Measurements from ENCODE around the gene MAPK9. TPM values are rescaled to one million over a fixed set of nuclear protein-coding genes. Genes with fewer than 3 reads are reported as not detected.

The MAPK9 gene
- total and polyA plus RNA-seq, 2 experiments from 2014 or later, result 17.8 to 31.3 TPM

GRCh38 chr5:180291234-180291940 is 496 bp downstream of the MAPK9 start:
- no peak overlapping the region for H2AFZ ChIP-seq
- no peak for TF ChIP-seq CTCF (IDR thresholded peaks at IDR 0.05; ENCODE audit: poor library complexity)
- no peak for TF ChIP-seq EZH2 (IDR thresholded peaks at IDR 0.05; ENCODE audit: borderline replicate concordance)
- TF ChIP-seq EZH2phosphoT487 (IDR thresholded peaks at IDR 0.05; ENCODE audit: low read depth, severe bottlenecking, unreplicated experiment), result no peak
- 2% methylated on average over 23 of the region's 68 CpGs for WGBS (ENCODE audit: low lambda C conversion rate, missing lambda C conversion rate)
- H3K79me2 ChIP-seq, result peaks cover 53% of the 10 kb centered on the region
- H3K4me3 ChIP-seq, result peak overlapping the region; percentile 93
- DNase-seq (ENCODE audit: low spot score), result no peak
- peak overlapping the region; percentile 65 for H3K27ac ChIP-seq
- peak overlapping the region; percentile 98 for H3K4me2 ChIP-seq
- no peaks in the 10 kb centered on the region for H3K9me2 ChIP-seq (replicated peaks; ENCODE audit: insufficient read depth)
- H3K9me3 ChIP-seq (ENCODE audit: low read depth), result no peaks in the 10 kb centered on the region
- H3K36me3 ChIP-seq (replicated peaks; ENCODE audit: insufficient read depth, low read depth), result no peaks in the 10 kb centered on the region
- H3K4me1 ChIP-seq (ENCODE audit: insufficient read depth), result peaks cover 25% of the 10 kb centered on the region
- no peaks in the 10 kb centered on the region for H3K27me3 ChIP-seq
- peaks cover 32% of the 10 kb centered on the region for H4K20me1 ChIP-seq (ENCODE audit: insufficient read depth, poor library complexity, severe bottlenecking)

- no peak for TF ChIP-seq EZH2 (IDR thresholded peaks at IDR 0.05; ENCODE audit: borderline replicate concordance)
- no peak for TF ChIP-seq EZH2phosphoT487 (IDR thresholded peaks at IDR 0.05; ENCODE audit: low read depth, severe bottlenecking, unreplicated experiment)
- no peak for TF ChIP-seq CTCF (IDR thresholded peaks at IDR 0.05; ENCODE audit: poor library complexity)
- Histone ChIP-seq H3K79me2 (peaks cover 56% of the 10 kb centered on the region), H3K4me3 (peak overlapping the region; percentile 93), H2AFZ (no peak overlapping the region), H3K27me3 (no peaks in the 10 kb centered on the region), H3K4me2 (peak overlapping the region; percentile 98), H3K9me2 (replicated peaks; ENCODE audit: insufficient read depth) (no peaks in the 10 kb centered on the region), H4K20me1 (ENCODE audit: insufficient read depth, poor library complexity, severe bottlenecking) (peaks cover 32% of the 10 kb centered on the region), H3K9me3 (ENCODE audit: low read depth) (no peaks in the 10 kb centered on the region), H3K36me3 (replicated peaks; ENCODE audit: insufficient read depth, low read depth) (no peaks in the 10 kb centered on the region), H3K4me1 (ENCODE audit: insufficient read depth) (peaks cover 25% of the 10 kb centered on the region), H3K27ac (no peak overlapping the region)
- 19% methylated on average over 13 of the region's 13 CpGs for WGBS (ENCODE audit: low lambda C conversion rate, missing lambda C conversion rate)
- DNase-seq (ENCODE audit: low spot score), result no peak
Observed at GRCh38 chr5:180290568-180291233, 1.2 kb downstream of the MAPK9 start.

- Histone ChIP-seq H2AFZ (no peak overlapping the region), H3K36me3 (replicated peaks; ENCODE audit: insufficient read depth, low read depth) (no peaks in the 10 kb centered on the region), H3K79me2 (peaks cover 62% of the 10 kb centered on the region), H3K9me2 (replicated peaks; ENCODE audit: insufficient read depth) (no peaks in the 10 kb centered on the region), H3K27me3 (no peaks in the 10 kb centered on the region), H3K4me3 (no peak overlapping the region), H3K4me1 (ENCODE audit: insufficient read depth) (peaks cover 25% of the 10 kb centered on the region), H3K4me2 (peak overlapping the region; percentile 98), H3K9me3 (ENCODE audit: low read depth) (no peaks in the 10 kb centered on the region), H3K27ac (no peak overlapping the region), H4K20me1 (ENCODE audit: insufficient read depth, poor library complexity, severe bottlenecking) (peaks cover 32% of the 10 kb centered on the region)
- TF ChIP-seq CTCF (IDR thresholded peaks at IDR 0.05; ENCODE audit: poor library complexity) (no peak), EZH2phosphoT487 (IDR thresholded peaks at IDR 0.05; ENCODE audit: low read depth, severe bottlenecking, unreplicated experiment) (no peak), EZH2 (IDR thresholded peaks at IDR 0.05; ENCODE audit: borderline replicate concordance) (no peak)
- 94% methylated on average over 5 of the region's 5 CpGs for WGBS (ENCODE audit: low lambda C conversion rate, missing lambda C conversion rate)
- DNase-seq (ENCODE audit: low spot score), result no peak
Observed at GRCh38 chr5:180289966-180290365, 1.9 kb downstream of the MAPK9 start.
